OCI-LY1 (cell line): ENCODE data around the gene ZSWIM5.

Experiments
- H2AFZ ChIP-seq: fragments of 200-600 bp; sonication (generic), shearing (Covaris generic); 2 replicates; pipeline ENCODE4 v1.6.0; 2014; ENCODE audit warnings: antibody characterized with exemption, mild to moderate bottlenecking, low read length
- H3F3A ChIP-seq: fragments of 200-600 bp; sonication (generic), shearing (Covaris generic); 2 replicates; pipeline ENCODE4 v1.6.0; 2014; ENCODE audit warnings: mild to moderate bottlenecking, antibody characterized with exemption, low read length, moderate library complexity; ENCODE audit not compliant: insufficient read depth
- H3K27ac ChIP-seq: fragments of 200-600 bp; sonication (generic); 2 replicates; pipeline ENCODE4 v1.5.1; 2014; ENCODE audit warnings: low read length, mixed run types, mild to moderate bottlenecking, low read depth; ENCODE audit not compliant: poor library complexity, severe bottlenecking
- H3K27me3 ChIP-seq: fragments of 200-600 bp; sonication (generic); 2 replicates; pipeline ENCODE4 v1.6.0; 2014; ENCODE audit warnings: antibody characterized with exemption, mild to moderate bottlenecking, low read length, moderate library complexity; ENCODE audit not compliant: insufficient read depth
- H3K36me3 ChIP-seq: fragments of 200-600 bp; sonication (generic); 2 replicates; pipeline ENCODE4 v1.6.1; 2014; ENCODE audit warnings: mild to moderate bottlenecking, antibody characterized with exemption, low read length, moderate library complexity, mixed read lengths; ENCODE audit not compliant: insufficient read depth
- H3K4me1 ChIP-seq: fragments of 200-600 bp; sonication (generic); 2 replicates; pipeline ENCODE4 v1.5.1; 2014; ENCODE audit warnings: mild to moderate bottlenecking, low read length, moderate library complexity; ENCODE audit not compliant: insufficient read depth, severe bottlenecking
- H3K4me2 ChIP-seq: fragments of 200-600 bp; sonication (generic), shearing (Covaris generic); 2 replicates; pipeline ENCODE4 v1.6.1; 2014; ENCODE audit warnings: low read length
- H3K4me3 ChIP-seq: fragments of 200-600 bp; sonication (generic); 2 replicates; pipeline ENCODE4 v1.5.1; 2014; ENCODE audit warnings: low read length, low read depth, mild to moderate bottlenecking, mixed read lengths; ENCODE audit not compliant: poor library complexity, severe bottlenecking
- H3K79me2 ChIP-seq: fragments of 200-600 bp; shearing (Covaris generic); 2 replicates; pipeline ENCODE4 v1.6.1; 2016; ENCODE audit warnings: mixed run types, low read length, mixed read lengths; ENCODE audit not compliant: insufficient read depth
- H3K9ac ChIP-seq: fragments of 200-600 bp; sonication (generic), shearing (Covaris generic); 2 replicates; pipeline ENCODE4 v1.6.1; 2014; ENCODE audit warnings: mild to moderate bottlenecking, low read length, mixed read lengths
- H3K9me2 ChIP-seq: fragments of 200-600 bp; sonication (generic), shearing (Covaris generic); 2 replicates; pipeline ENCODE4 v1.6.1; 2014; ENCODE audit warnings: low read depth, mild to moderate bottlenecking, low read length, mixed read lengths
- H3K9me3 ChIP-seq: fragments of 200-600 bp; shearing (Covaris generic); 2 replicates; pipeline ENCODE4 v1.6.1; 2014; ENCODE audit warnings: low read length, mixed read lengths
- H4K20me1 ChIP-seq: fragments of 200-600 bp; sonication (generic), shearing (Covaris generic); 2 replicates; pipeline ENCODE4 v1.6.0; 2016; ENCODE audit warnings: mild to moderate bottlenecking, low read length; ENCODE audit not compliant: insufficient read depth
- CTCF ChIP-seq: fragments of 200-600 bp; sonication (generic), shearing (Covaris generic); IDR thresholded peaks from 2 replicates; pipeline ENCODE4 v1.5.1; 2017; ENCODE audit warnings: mild to moderate bottlenecking, antibody characterized with exemption, low read length, moderate library complexity, mixed read lengths
- EZH2 ChIP-seq: fragments of 200-600 bp; sonication (generic), shearing (Covaris generic); IDR thresholded peaks from 2 replicates; pipeline ENCODE4 v1.8.0; 2017; ENCODE audit warnings: borderline replicate concordance, mixed run types, mild to moderate bottlenecking, antibody characterized with exemption, low read length, moderate library complexity, mixed read lengths

Gene ZSWIM5

GRCh38 chr1:45005761-45006160, 200.6 kb downstream of the ZSWIM5 start:
- no peaks in the 10 kb centered on the region for H3K9me3 ChIP-seq

GRCh38 chr1:45004281-45004920, 202.0 kb downstream of the ZSWIM5 start:
- H3K79me2 ChIP-seq = no peaks in the 10 kb centered on the region
- H3K9me2 ChIP-seq = no peaks in the 10 kb centered on the region
- H3K9ac ChIP-seq = no peak overlapping the region
- peaks cover 64% of the 10 kb centered on the region for H3K36me3 ChIP-seq
- TF ChIP-seq CTCF (no peak), EZH2 (no peak)
- no peak overlapping the region for H3K27ac ChIP-seq
- H3F3A ChIP-seq = no peaks in the 10 kb centered on the region
- no peak overlapping the region for H3K4me2 ChIP-seq
- H3K4me1 ChIP-seq = no peaks in the 10 kb centered on the region
- H3K4me3 ChIP-seq = no peak overlapping the region
- H3K27me3 ChIP-seq = no peaks in the 10 kb centered on the region
- H3K9me3 ChIP-seq = no peaks in the 10 kb centered on the region
- no peaks in the 10 kb centered on the region for H4K20me1 ChIP-seq
- no peak overlapping the region for H2AFZ ChIP-seq

More at GRCh38 chr1:45005761-45006160, 200.6 kb downstream of the ZSWIM5 start:
- Histone ChIP-seq H3K36me3 (peaks cover 66% of the 10 kb centered on the region), H3F3A (no peaks in the 10 kb centered on the region), H3K27ac (no peak overlapping the region), H4K20me1 (no peaks in the 10 kb centered on the region), H3K4me2 (no peak overlapping the region), H3K4me1 (peaks cover 6% of the 10 kb centered on the region), H3K27me3 (no peaks in the 10 kb centered on the region), H3K9ac (no peak overlapping the region), H3K79me2 (no peaks in the 10 kb centered on the region), H3K9me2 (no peaks in the 10 kb centered on the region), H3K4me3 (no peak overlapping the region), H2AFZ (no peak overlapping the region)
- TF ChIP-seq CTCF (no peak), EZH2 (no peak)

GRCh38 chr1:45003741-45004140, 202.7 kb downstream of the ZSWIM5 start:
- no peaks in the 10 kb centered on the region for H3K9me3 ChIP-seq
- H4K20me1 ChIP-seq = no peaks in the 10 kb centered on the region
- no peaks in the 10 kb centered on the region for H3K9me2 ChIP-seq
- no peak overlapping the region for H3K27ac ChIP-seq
- no peaks in the 10 kb centered on the region for H3K4me1 ChIP-seq
- no peak overlapping the region for H3K9ac ChIP-seq
- no peaks in the 10 kb centered on the region for H3K79me2 ChIP-seq
- no peak overlapping the region for H3K4me3 ChIP-seq
- peaks cover 58% of the 10 kb centered on the region for H3K36me3 ChIP-seq
- no peaks in the 10 kb centered on the region for H3K27me3 ChIP-seq
- H3K4me2 ChIP-seq = no peak overlapping the region
- H3F3A ChIP-seq = no peaks in the 10 kb centered on the region
- no peak for TF ChIP-seq EZH2
- TF ChIP-seq CTCF = no peak
- H2AFZ ChIP-seq = no peak overlapping the region
